K562 treated with DMSO at 1 percent for 4 hours (cell line): ENCODE data around the gene P4HA3. TPM values are rescaled to one million over a fixed set of nuclear protein-coding genes. Genes with fewer than 3 reads are reported as not detected.

ENCODE experiments used
- total RNA-seq: library from RNA; unstranded; fragments of 300-600 nt; gene quantifications from 2 replicates; pipeline ENCODE4 v1.2.3, GENCODE V29; 2022; ENCODE audit not compliant: insufficient read depth

Gene P4HA3
- not detected in 2 replicates for total RNA-seq

DNA sequence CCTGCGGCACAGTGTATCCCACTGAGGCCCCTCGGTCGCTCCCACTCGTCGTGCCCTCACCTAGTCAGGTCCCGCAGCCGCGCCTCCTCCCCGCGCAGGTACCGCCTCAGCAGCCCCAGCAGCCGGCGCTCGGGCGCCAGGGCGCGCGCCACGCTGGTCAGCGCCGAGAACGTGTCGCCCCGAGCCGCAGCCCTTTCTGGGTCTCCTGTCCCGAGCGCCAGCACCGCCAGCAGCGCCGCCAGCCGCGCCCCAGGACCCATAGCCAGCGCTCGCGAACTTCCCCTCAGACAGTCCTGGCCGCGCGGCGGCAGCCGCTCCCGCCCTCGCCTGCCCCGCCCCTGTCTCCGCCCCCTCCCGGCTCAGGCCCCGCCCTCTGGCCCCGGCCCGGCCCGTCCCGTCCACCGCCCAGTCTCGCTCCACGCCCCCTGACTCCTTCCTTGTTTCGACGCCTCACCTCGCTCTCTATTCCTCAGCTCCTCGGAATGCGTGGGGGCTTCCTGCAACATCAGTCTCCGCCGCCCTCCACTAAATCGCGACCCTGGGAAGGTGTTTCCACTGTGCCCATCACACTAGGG lies at the start of gene P4HA3:
Gene P4HA3 (minus strand): TSS at position 289 of the 575 bp plus-strand sequence. CDS start 29 bp downstream, at position 260.

Other genes starting within 250 kb of the P4HA3 start
- gene C2CD3, start 140.6 kb downstream of the P4HA3 start, total RNA-seq: 10.8 and 12.0 TPM in 2 replicates
- gene PPME1, start 140.4 kb downstream of the P4HA3 start, total RNA-seq: 47.7 and 61.7 TPM in 2 replicates
- gene PGM2L1, start 86.8 kb upstream of the P4HA3 start, total RNA-seq: 0.95 and 1.6 TPM in 2 replicates
- 2.6 and 3.5 TPM in 2 replicates for gene KCNE3, start 155.9 kb upstream of the P4HA3 start, total RNA-seq
- 2.9 and 3.6 TPM in 2 replicates for gene LIPT2, start 182.1 kb upstream of the P4HA3 start, total RNA-seq